GM10266 (cell line): ENCODE results near the gene CLCN5.

Source experiments
- DNase-seq: peaks from one replicate; pipeline ENCODE4 v3.0.0; 2012; ENCODE audit errors: extremely low spot score
- TF ChIP-seq, protein P1 (sequence below): IDR thresholded peaks from 2 replicates; pipeline ENCODE4 v1.5.1; 2012; ENCODE audit warnings: mild to moderate bottlenecking, low read depth; ENCODE audit not compliant: control insufficient read depth, insufficient read depth; ENCODE audit errors: missing control alignments

CLCN5 gene

DNA sequence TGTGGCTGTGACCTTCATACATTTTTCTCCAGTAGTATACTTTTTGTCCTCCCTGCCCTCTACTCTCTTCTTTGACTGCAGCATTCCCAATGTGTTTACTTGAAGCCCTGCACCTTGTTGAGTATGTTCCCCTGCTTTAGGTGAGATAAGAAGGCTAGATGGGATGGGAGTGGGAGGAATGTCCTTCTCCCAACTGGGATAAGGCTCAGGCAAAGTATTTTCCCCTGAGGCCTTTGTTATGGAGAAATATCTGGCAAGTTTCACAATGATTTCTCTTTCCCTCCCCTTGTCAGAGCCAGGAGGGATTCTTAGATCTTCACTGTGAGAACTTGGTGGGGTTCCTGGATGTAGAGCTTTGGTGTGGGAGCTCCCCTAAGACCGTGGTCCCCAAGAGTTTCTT is 131.8 kb downstream of the CLCN5 start:
- TF ChIP-seq, protein P1, sequence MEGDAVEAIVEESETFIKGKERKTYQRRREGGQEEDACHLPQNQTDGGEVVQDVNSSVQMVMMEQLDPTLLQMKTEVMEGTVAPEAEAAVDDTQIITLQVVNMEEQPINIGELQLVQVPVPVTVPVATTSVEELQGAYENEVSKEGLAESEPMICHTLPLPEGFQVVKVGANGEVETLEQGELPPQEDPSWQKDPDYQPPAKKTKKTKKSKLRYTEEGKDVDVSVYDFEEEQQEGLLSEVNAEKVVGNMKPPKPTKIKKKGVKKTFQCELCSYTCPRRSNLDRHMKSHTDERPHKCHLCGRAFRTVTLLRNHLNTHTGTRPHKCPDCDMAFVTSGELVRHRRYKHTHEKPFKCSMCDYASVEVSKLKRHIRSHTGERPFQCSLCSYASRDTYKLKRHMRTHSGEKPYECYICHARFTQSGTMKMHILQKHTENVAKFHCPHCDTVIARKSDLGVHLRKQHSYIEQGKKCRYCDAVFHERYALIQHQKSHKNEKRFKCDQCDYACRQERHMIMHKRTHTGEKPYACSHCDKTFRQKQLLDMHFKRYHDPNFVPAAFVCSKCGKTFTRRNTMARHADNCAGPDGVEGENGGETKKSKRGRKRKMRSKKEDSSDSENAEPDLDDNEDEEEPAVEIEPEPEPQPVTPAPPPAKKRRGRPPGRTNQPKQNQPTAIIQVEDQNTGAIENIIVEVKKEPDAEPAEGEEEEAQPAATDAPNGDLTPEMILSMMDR: no peak
- DNase-seq: no peak

DNA sequence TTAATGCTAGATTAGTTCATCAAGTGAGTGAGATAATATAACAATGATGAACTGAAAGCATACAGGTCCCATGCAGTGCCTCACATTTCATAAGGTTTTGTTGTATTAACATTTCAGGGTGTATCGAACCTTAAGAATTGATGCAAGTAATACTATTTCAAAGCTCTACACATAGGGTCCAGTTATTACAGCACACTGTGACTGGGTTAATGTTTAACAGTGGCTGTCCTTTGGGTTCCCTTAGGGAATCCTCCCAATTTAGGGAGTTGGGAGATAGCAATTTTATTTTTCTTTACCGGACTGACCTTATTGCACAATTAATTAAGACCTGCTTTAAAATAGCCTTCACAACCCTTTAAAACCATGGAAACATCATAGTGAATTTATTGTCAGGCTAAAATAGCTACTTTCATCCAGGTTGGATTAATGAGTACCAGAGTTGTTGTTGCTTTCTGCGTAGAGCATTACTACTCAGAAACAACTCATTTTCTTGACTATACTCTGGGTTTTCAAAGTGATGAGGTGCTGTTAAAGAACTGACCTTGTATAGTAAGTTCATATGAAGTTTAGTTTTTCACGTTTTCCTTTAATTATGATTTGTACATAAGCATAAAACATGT is 144.0 kb downstream of the CLCN5 start:
- TF ChIP-seq, protein P1: no peak
- no peak for DNase-seq

DNA sequence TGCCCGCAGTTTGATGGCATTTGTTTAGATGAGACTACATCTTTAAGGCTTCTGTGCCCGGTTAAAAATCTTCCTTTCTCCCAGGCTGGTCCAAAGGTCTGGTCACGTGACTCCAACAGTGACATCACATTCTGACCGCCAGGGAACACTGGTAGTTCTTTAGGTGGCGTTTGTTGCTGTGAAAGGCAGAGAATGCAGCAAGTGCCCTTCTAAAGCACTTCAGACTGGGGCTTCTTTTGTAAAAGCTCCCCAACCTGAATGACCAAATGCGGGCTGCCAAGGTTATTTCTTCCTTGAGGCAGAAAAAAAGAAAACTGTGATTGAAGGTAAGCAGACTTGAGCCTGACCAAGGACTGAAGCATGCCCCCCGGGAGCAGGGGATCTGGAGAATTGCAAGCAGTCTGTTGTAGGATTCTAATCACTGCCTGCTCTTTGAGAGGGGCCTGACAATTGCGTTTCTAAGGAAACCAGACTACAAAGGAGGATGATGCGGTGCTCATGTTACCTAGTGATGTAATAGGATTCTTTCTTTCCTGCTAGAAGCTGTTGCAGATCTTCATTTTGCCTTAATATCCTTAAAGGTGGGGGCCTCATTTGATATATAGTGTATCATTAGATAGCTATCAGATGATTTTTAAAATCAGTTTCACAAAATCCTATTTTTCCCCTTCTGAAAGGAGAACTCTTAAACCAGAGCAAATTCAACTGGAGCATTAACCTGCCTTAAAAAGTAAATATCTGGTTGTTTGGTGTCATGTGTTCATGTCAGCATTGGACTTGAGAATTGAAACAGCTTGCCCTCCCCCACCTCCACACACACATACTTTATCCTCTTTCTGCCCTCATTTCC is 145.3 kb downstream of the CLCN5 start:
- TF ChIP-seq, protein P1: no peak
- DNase-seq: no peak

DNA sequence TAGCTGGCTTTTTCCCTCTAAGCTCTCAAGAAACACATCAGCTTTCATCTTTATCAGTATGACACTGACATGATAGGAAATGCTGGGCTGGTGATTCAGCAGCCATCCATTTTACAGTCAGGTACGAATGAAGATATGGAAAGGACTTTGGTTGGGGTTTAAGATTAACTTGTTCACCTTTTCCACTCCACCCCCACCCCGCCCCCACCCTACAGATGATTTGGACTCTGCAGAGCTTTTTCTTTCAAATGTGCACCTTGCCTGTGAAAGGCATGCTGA is 145.8 kb downstream of the CLCN5 start:
- no peak for DNase-seq
- TF ChIP-seq, protein P1: no peak

DNA sequence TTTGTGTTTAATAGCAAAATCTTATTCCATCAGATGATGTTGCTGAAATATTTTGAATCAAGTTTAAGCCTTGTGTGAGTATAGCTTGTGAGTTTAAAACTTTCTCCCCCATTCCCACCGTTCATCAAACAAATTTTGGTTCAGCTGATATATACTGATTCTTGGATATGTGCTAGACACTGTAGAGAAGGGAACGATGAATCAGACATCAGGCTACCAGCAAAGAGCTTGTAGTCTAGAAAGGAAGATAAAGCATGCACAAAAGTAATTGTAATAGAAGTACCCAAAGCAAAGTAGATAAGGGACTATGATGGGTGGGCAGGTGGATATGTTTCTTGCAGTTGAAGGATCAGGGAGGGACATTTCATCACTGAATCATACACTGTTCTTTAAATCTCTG is 146.5 kb downstream of the CLCN5 start:
- no peak for DNase-seq
- TF ChIP-seq, protein P1: no peak

DNA sequence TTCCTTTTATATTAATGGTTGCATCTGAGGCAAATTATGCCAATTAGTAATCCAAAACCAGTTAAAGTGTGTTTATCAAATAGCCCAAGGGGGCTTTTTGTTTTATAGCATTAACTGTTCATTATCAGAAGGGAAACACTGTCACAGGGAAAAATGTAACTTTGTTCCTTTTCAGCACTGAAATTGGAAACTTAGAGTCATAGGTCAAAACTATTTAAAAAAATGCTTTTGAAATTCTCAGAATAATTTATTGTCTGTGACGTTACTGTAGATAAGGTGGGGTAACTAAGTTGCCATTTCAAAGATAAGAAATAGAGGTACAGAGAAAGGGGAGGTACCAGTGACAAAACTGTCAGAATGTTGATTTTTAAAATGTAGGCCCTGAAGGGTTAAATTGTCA is 149.1 kb downstream of the CLCN5 start:
- TF ChIP-seq, protein P1: no peak
- DNase-seq: no peak

DNA sequence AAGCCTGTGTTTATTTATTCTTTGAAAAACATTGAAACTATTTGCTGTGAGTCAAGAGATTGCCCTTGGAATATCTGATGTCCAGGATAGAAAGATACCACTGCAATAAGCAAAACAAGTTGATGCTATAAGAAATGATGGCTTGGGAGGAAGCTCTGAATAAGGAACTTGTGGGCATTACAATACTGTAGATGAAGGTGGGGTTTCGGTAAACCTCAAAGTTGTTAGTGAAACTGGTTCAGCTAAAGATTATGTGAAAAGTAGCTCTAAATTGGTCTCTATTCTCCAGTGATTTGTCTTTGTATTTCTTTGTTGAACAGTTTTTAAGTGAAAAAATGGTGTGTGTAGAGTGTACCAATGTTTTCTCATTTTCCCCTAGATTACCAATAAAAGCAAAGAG is 149.7 kb downstream of the CLCN5 start:
- TF ChIP-seq, protein P1: no peak
- DNase-seq: no peak
